ENCODE results near the gene OTULINL. TPM values are rescaled to one million over a fixed set of nuclear protein-coding genes. Genes with fewer than 3 reads are reported as not detected.

OTULINL gene
- polyA plus RNA-seq, 1 experiment = 2.6 TPM

DNA sequence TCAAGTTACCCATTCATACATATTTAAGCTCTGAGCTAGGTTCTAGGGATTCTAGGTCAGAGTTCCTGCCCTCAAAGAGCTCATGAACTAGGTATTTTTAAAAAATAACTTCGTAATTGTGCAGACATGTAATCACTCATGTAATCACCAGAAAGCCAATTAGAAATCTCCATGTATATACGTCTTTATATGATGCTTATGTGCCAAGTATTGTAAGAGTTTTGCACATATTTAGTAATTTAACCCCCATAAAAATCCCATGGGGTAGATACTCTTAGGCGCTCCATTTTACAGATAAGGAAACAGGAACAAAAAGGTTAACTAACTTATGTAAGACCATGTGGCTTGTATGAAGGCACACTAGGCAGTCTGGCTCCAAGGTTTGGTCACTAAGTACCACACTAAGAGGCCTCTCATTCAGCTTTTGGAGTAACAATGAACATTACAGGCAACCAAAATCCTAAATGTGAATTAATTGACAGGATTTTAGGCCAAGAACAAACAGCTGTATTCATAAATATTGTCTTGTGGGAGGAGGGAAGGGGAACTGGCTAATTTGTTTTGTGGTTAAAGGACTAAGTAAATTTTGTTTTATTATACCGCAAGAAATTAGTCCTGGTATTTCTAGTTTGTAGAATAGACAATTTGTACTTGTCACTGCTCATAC lies 1.7 kb upstream of the OTULINL start:
- H3K36me3 ChIP-seq (ENCODE audit: control insufficient read depth, insufficient read depth, low read length) = no peaks in the 10 kb centered on the region
- no peak overlapping the region for H3K4me3 ChIP-seq (ENCODE audit: low read depth, low read length)
- ChIA-PET CTCF (interaction anchor here (0.6 kb wide), 1 partner anchor 13 kb away, joined by 3 read pairs; no protein-coding TSS in a partner anchor), POLR2A (no interaction called here)
- peaks cover 41% of the 10 kb centered on the region for H3K27me3 ChIP-seq (ENCODE audit: control insufficient read depth, insufficient read depth, low read length)
- no peak for DNase-seq (ENCODE audit: low read depth)
- TF ChIP-seq CTCF (IDR thresholded peaks at IDR 0.05; ENCODE audit: insufficient read depth, low read depth, low read length) = no peak

GRCh38 chr5:14580398-14581034 lies 1.1 kb upstream of the OTULINL start:
- Histone ChIP-seq H3K4me3 (ENCODE audit: low read depth, low read length) (no peak overlapping the region), H3K27me3 (ENCODE audit: control insufficient read depth, insufficient read depth, low read length) (peaks cover 40% of the 10 kb centered on the region), H3K36me3 (ENCODE audit: control insufficient read depth, insufficient read depth, low read length) (no peaks in the 10 kb centered on the region)
- ChIA-PET POLR2A (no interaction called here), CTCF (no interaction called here)
- DNase-seq (ENCODE audit: low read depth) = peak; percentile 81
- no peak for TF ChIP-seq CTCF (IDR thresholded peaks at IDR 0.05; ENCODE audit: insufficient read depth, low read depth, low read length)

GRCh38 chr5:14581891-14582796 lies 552 bp downstream of the OTULINL start:
- POLR2A ChIA-PET = no interaction called here
- CTCF ChIA-PET = interaction anchor here (0.6 to 1.3 kb wide), 4 partner anchors 33 to 140 kb away, joined by 3 to 5 read pairs (median 4); no protein-coding TSS in a partner anchor
- peak overlapping the region; percentile 55 for H3K4me3 ChIP-seq (ENCODE audit: low read depth, low read length)
- H3K27me3 ChIP-seq (ENCODE audit: control insufficient read depth, insufficient read depth, low read length) = peaks cover 36% of the 10 kb centered on the region
- no peaks in the 10 kb centered on the region for H3K36me3 ChIP-seq (ENCODE audit: control insufficient read depth, insufficient read depth, low read length)
- TF ChIP-seq CTCF (IDR thresholded peaks at IDR 0.05; ENCODE audit: insufficient read depth, low read depth, low read length) = no peak; the same call in 1 of the 2 replicates
- no peak for DNase-seq (ENCODE audit: low read depth)

GRCh38 chr5:14582797-14583137 lies 1.2 kb downstream of the OTULINL start:
- POLR2A ChIA-PET = no interaction called here
- peaks cover 33% of the 10 kb centered on the region for H3K27me3 ChIP-seq (ENCODE audit: control insufficient read depth, insufficient read depth, low read length)
- CTCF ChIA-PET = interaction anchor here (0.6 to 1.3 kb wide), 4 partner anchors 63 to 141 kb away, joined by 3 to 5 read pairs (median 3); no protein-coding TSS in a partner anchor

More at GRCh38 chr5:14582797-14583137, 1.2 kb downstream of the OTULINL start:
- H3K4me3 ChIP-seq (ENCODE audit: low read depth, low read length) = no peak overlapping the region
- peak; percentile 30; the same call in 1 of the 2 replicates for TF ChIP-seq CTCF (IDR thresholded peaks at IDR 0.05; ENCODE audit: insufficient read depth, low read depth, low read length)
- H3K36me3 ChIP-seq (ENCODE audit: control insufficient read depth, insufficient read depth, low read length) = no peaks in the 10 kb centered on the region
- no peak for DNase-seq (ENCODE audit: low read depth)

Data from BJ (cell line).